Activated T-helper 17 cell treated with anti-CD3 and anti-CD28 coated beads, Interleukin-2, amount 50 U/mL, for 72 hours (primary cell): ENCODE measurements around the gene UTP14A. TPM values are rescaled to one million over a fixed set of nuclear protein-coding genes. Genes with fewer than 3 reads are reported as not detected.

Experiments
- ATAC-seq: fragments of 150-1000 bp; cut with Tn5 transposase; replicated peaks from 2 replicates; pipeline ENCODE4 v1.10.0; 2021; ENCODE audit warnings: mild to moderate bottlenecking, moderate library complexity
- H3K27ac Mint-ChIP-seq: one replicate; pipeline ENCODE4 v1.8.0; 2022; ENCODE audit warnings: mixed read lengths
- H3K27me3 Mint-ChIP-seq: one replicate; pipeline ENCODE4 v1.8.0; 2022; ENCODE audit warnings: mixed read lengths
- H3K36me3 Mint-ChIP-seq: one replicate; pipeline ENCODE4 v1.8.0; 2022; ENCODE audit warnings: low read depth, mild to moderate bottlenecking, mixed read lengths
- H3K4me1 Mint-ChIP-seq: one replicate; pipeline ENCODE4 v1.8.0; 2022; ENCODE audit warnings: mixed read lengths
- H3K4me3 Mint-ChIP-seq: one replicate; pipeline ENCODE4 v1.8.0; 2022; ENCODE audit warnings: mild to moderate bottlenecking, mixed read lengths
- H3K9me3 Mint-ChIP-seq: one replicate; pipeline ENCODE4 v1.8.0; 2022; ENCODE audit warnings: mixed read lengths
- total RNA-seq, 2 donors: library from RNA; stranded (reverse); gene quantifications; one replicate each; pipeline ENCODE4 v1.2.3, GENCODE V29; 2022

Gene UTP14A
- total RNA-seq, 2 donors from 2014 or later = 16.8 to 33.3 TPM

- Mint-ChIP-seq H3K4me1 (peaks cover 5% of the 10 kb centered on the region), H3K4me3 (peak overlapping the region; percentile 67), H3K9me3 (no peaks in the 10 kb centered on the region), H3K36me3 (no peaks in the 10 kb centered on the region), H3K27me3 (no peaks in the 10 kb centered on the region), H3K27ac (peak overlapping the region; percentile 46)
- no peak for ATAC-seq
Measured at GRCh38 chrX:129958083-129958465, 52.1 kb downstream of the UTP14A start.

- H3K9me3 Mint-ChIP-seq = no peaks in the 10 kb centered on the region
- no peak for ATAC-seq
- H3K4me1 Mint-ChIP-seq = peaks cover 5% of the 10 kb centered on the region
- no peak overlapping the region for H3K27ac Mint-ChIP-seq
- no peaks in the 10 kb centered on the region for H3K27me3 Mint-ChIP-seq
- no peak overlapping the region for H3K4me3 Mint-ChIP-seq
- H3K36me3 Mint-ChIP-seq = no peaks in the 10 kb centered on the region
Measured at GRCh38 chrX:129958814-129959492, 53.0 kb downstream of the UTP14A start.

- Mint-ChIP-seq H3K27me3 (no peaks in the 10 kb centered on the region), H3K27ac (no peak overlapping the region), H3K4me1 (peaks cover 5% of the 10 kb centered on the region), H3K4me3 (no peak overlapping the region), H3K9me3 (no peaks in the 10 kb centered on the region), H3K36me3 (no peaks in the 10 kb centered on the region)
- ATAC-seq = no peak
Measured at GRCh38 chrX:129959493-129959832, 53.5 kb downstream of the UTP14A start.

- Mint-ChIP-seq H3K4me1 (peaks cover 5% of the 10 kb centered on the region), H3K36me3 (no peaks in the 10 kb centered on the region), H3K9me3 (no peaks in the 10 kb centered on the region), H3K27ac (peak overlapping the region; percentile 84), H3K27me3 (no peaks in the 10 kb centered on the region), H3K4me3 (peak overlapping the region; percentile 81)
- ATAC-seq = peak; percentile 96
Measured at GRCh38 chrX:129961180-129962083, 55.5 kb downstream of the UTP14A start.

- Mint-ChIP-seq H3K36me3 (no peaks in the 10 kb centered on the region), H3K4me1 (peaks cover 5% of the 10 kb centered on the region), H3K4me3 (no peak overlapping the region), H3K27me3 (no peaks in the 10 kb centered on the region), H3K27ac (no peak overlapping the region), H3K9me3 (no peaks in the 10 kb centered on the region)
- ATAC-seq = no peak
Measured at GRCh38 chrX:129963729-129964128, 57.8 kb downstream of the UTP14A start.

- Mint-ChIP-seq H3K36me3 (no peaks in the 10 kb centered on the region), H3K4me1 (peaks cover 5% of the 10 kb centered on the region), H3K27ac (no peak overlapping the region), H3K4me3 (no peak overlapping the region), H3K9me3 (no peaks in the 10 kb centered on the region), H3K27me3 (no peaks in the 10 kb centered on the region)
- ATAC-seq = no peak
Measured at GRCh38 chrX:129965166-129965565, 59.2 kb downstream of the UTP14A start.

GRCh38 chrX:129968968-129969367, 63.0 kb downstream of the UTP14A start:
- no peak overlapping the region for H3K27ac Mint-ChIP-seq
- ATAC-seq = no peak
- no peaks in the 10 kb centered on the region for H3K27me3 Mint-ChIP-seq
- no peaks in the 10 kb centered on the region for H3K9me3 Mint-ChIP-seq
- H3K4me3 Mint-ChIP-seq = no peak overlapping the region
- H3K36me3 Mint-ChIP-seq = no peaks in the 10 kb centered on the region
- H3K4me1 Mint-ChIP-seq = no peaks in the 10 kb centered on the region

GRCh38 chrX:129976441-129976840, 70.5 kb downstream of the UTP14A start:
- H3K4me3 Mint-ChIP-seq = no peak overlapping the region
- H3K4me1 Mint-ChIP-seq = no peaks in the 10 kb centered on the region
- no peak overlapping the region for H3K27ac Mint-ChIP-seq
- no peaks in the 10 kb centered on the region for H3K36me3 Mint-ChIP-seq
- no peak for ATAC-seq
- H3K9me3 Mint-ChIP-seq = no peaks in the 10 kb centered on the region
- no peaks in the 10 kb centered on the region for H3K27me3 Mint-ChIP-seq

Other genes with a start within 250 kb of the UTP14A start
- under 1 TPM; 0.45 to 0.52 TPM for gene XPNPEP2, start 167.2 kb upstream of the UTP14A start, total RNA-seq
- 100 to 1,000 TPM; 103 to 191 TPM for gene SASH3, start 126.2 kb upstream of the UTP14A start, total RNA-seq
- gene ZDHHC9, start 62.3 kb upstream of the UTP14A start, total RNA-seq = 10 to 100 TPM; 16.4 to 19.8 TPM
- 10 to 100 TPM in 1 of 2 donors, 1 to 10 TPM in 1; 8.4 to 11.7 TPM for gene BCORL1, start 76.5 kb downstream of the UTP14A start, total RNA-seq
- gene ELF4, start 204.3 kb downstream of the UTP14A start, total RNA-seq = 10 to 100 TPM; 23.5 to 25.6 TPM